Activated CD8-positive, alpha-beta memory T cell treated with anti-CD3 and anti-CD28 coated beads, Interleukin-2, amount 10 ng/mL, durations not matched to agents 7 days and 5 days (primary cell): ENCODE measurements around the gene CDC14C. TPM values are rescaled to one million over a fixed set of nuclear protein-coding genes. Genes with fewer than 3 reads are reported as not detected.

Experiments used
- ATAC-seq: fragments of 150-1000 bp; cut with Tn5 transposase; one replicate; pipeline ENCODE4 v1.10.0; 2021; ENCODE audit warnings: moderate library complexity
- CTCF ChIA-PET: fragments of 350-600 bp; sonication (Branson Sonifier 250); formaldehyde crosslinking; loops from one replicate; lab custom pipeline; 2021; ENCODE audit warnings: antibody characterized with exemption; lab: Charles Lee
- DNase-seq: peaks from one replicate; pipeline ENCODE4 v3.0.0-alpha.2; 2020
- H3K27ac Mint-ChIP-seq: one replicate; pipeline ENCODE4 v1.8.0; 2021; ENCODE audit warnings: mild to moderate bottlenecking, mixed read lengths
- H3K27me3 Mint-ChIP-seq: one replicate; pipeline ENCODE4 v1.8.0; 2021; ENCODE audit warnings: mixed read lengths
- H3K36me3 Mint-ChIP-seq: one replicate; pipeline ENCODE4 v1.8.0; 2021; ENCODE audit warnings: mild to moderate bottlenecking, mixed read lengths
- H3K4me1 Mint-ChIP-seq: one replicate; pipeline ENCODE4 v1.8.0; 2021; ENCODE audit warnings: mixed read lengths
- H3K4me3 Mint-ChIP-seq: one replicate; pipeline ENCODE4 v1.8.0; 2021; ENCODE audit warnings: mild to moderate bottlenecking, moderate library complexity, mixed read lengths
- H3K9me3 Mint-ChIP-seq: one replicate; pipeline ENCODE4 v1.8.0; 2022; ENCODE audit warnings: low read depth, mixed read lengths
- total RNA-seq, 2 experiments: library from RNA; stranded (reverse); gene quantifications; one replicate each; pipeline ENCODE4 v1.2.3, GENCODE V29; 2021

CDC14C gene
- total RNA-seq, 2 experiments from 2014 or later: not detected

- H3K9me3 Mint-ChIP-seq: peaks cover 3% of the 10 kb centered on the region
- ATAC-seq: no peak
- no peak overlapping the region for H3K27ac Mint-ChIP-seq
- CTCF ChIA-PET: no interaction called here
- H3K27me3 Mint-ChIP-seq: no peaks in the 10 kb centered on the region
- no peak overlapping the region for H3K4me3 Mint-ChIP-seq
- no peaks in the 10 kb centered on the region for H3K36me3 Mint-ChIP-seq
- DNase-seq: no peak
- no peaks in the 10 kb centered on the region for H3K4me1 Mint-ChIP-seq
Observed at GRCh38 chr7:48938539-48939295, 14.4 kb downstream of the CDC14C start.

GRCh38 chr7:48943279-48943990 is 19.1 kb downstream of the CDC14C start:
- Mint-ChIP-seq H3K27me3 (no peaks in the 10 kb centered on the region), H3K4me3 (no peak overlapping the region), H3K4me1 (no peaks in the 10 kb centered on the region), H3K9me3 (peaks cover 4% of the 10 kb centered on the region), H3K27ac (no peak overlapping the region), H3K36me3 (no peaks in the 10 kb centered on the region)
- CTCF ChIA-PET: no interaction called here
- DNase-seq (no peak), ATAC-seq (no peak)

- H3K9me3 Mint-ChIP-seq: peaks cover 2% of the 10 kb centered on the region
- no peaks in the 10 kb centered on the region for H3K4me1 Mint-ChIP-seq
- CTCF ChIA-PET: no interaction called here
- H3K36me3 Mint-ChIP-seq: no peaks in the 10 kb centered on the region
- no peak overlapping the region for H3K27ac Mint-ChIP-seq
- H3K27me3 Mint-ChIP-seq: no peaks in the 10 kb centered on the region
- DNase-seq (no peak), ATAC-seq (no peak)
- H3K4me3 Mint-ChIP-seq: no peak overlapping the region
Observed at GRCh38 chr7:48955916-48956315, 31.6 kb downstream of the CDC14C start.

GRCh38 chr7:48959676-48960075 is 35.3 kb downstream of the CDC14C start:
- H3K9me3 Mint-ChIP-seq: peaks cover 2% of the 10 kb centered on the region
- DNase-seq: no peak
- H3K4me1 Mint-ChIP-seq: no peaks in the 10 kb centered on the region
- H3K27me3 Mint-ChIP-seq: no peaks in the 10 kb centered on the region
- CTCF ChIA-PET: no interaction called here
- H3K36me3 Mint-ChIP-seq: no peaks in the 10 kb centered on the region
- ATAC-seq: no peak
- H3K4me3 Mint-ChIP-seq: no peak overlapping the region
- no peak overlapping the region for H3K27ac Mint-ChIP-seq

DNA sequence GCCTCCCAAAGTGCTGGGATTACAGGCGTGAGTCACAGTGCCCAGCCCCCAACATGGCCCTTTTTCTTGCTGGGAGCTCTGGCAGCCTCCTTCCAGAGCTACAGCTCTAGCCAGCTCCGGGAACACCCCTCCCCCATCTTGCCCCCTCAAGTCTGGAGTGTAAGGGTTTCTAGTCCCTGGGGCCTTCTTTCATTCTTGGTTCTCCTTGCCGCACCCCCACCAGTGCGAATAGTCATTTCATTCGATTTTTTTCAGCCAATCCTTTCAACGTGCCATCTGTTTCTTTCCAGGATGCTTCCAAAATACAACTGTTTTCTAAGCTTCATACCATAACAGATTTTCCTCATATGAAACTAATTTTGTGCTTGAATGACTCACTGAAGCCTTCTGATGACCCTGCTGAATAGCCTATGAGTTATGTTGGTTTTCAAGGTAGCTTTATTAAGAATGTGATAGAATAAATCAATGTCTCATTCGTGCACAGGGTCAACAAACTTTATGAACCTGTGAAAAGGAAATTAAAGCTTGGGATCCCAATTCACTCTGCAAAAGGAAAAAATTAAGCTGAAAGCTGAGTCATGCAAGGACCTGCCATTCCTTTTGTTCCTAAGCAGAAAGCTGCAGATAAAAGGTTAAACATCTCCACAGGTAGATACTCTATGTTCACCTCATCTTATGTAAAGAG is 38.6 kb downstream of the CDC14C start:
- Mint-ChIP-seq H3K27ac (no peak overlapping the region), H3K4me1 (no peaks in the 10 kb centered on the region), H3K36me3 (no peaks in the 10 kb centered on the region), H3K27me3 (no peaks in the 10 kb centered on the region), H3K4me3 (no peak overlapping the region), H3K9me3 (no peaks in the 10 kb centered on the region)
- DNase-seq: no peak
- ATAC-seq: no peak
- CTCF ChIA-PET: no interaction called here

- Mint-ChIP-seq H3K4me1 (no peaks in the 10 kb centered on the region), H3K36me3 (no peaks in the 10 kb centered on the region), H3K9me3 (no peaks in the 10 kb centered on the region), H3K4me3 (no peak overlapping the region), H3K27ac (no peak overlapping the region), H3K27me3 (no peaks in the 10 kb centered on the region)
- ATAC-seq (no peak), DNase-seq (no peak)
- CTCF ChIA-PET: no interaction called here
Observed at GRCh38 chr7:48964074-48964473, 39.7 kb downstream of the CDC14C start.

- no peak for DNase-seq
- Mint-ChIP-seq H3K36me3 (no peaks in the 10 kb centered on the region), H3K9me3 (peaks cover 5% of the 10 kb centered on the region), H3K27ac (no peak overlapping the region), H3K27me3 (no peaks in the 10 kb centered on the region), H3K4me1 (no peaks in the 10 kb centered on the region), H3K4me3 (no peak overlapping the region)
- ATAC-seq: no peak
- CTCF ChIA-PET: no interaction called here
Observed at GRCh38 chr7:48971173-48971572, 46.8 kb downstream of the CDC14C start.

DNA sequence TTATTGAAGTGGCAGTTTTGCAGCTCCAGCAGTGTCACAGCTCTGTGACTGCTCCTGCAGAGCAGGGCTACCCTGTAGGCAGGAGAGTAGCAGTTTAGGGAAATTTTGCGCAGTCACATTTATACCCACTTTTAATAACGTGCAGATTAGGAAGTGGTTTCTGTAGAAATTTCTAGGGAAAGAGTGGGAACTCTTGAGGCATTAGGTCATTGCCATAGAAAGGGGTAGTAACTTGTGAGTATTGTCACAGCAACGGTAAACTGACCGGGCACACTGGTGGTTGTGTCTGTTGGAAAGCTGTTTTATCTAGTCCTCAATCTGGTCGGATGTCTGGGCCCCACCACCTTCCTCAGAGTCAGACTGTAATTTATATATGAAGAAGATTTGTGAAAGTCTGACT is 51.9 kb downstream of the CDC14C start:
- Mint-ChIP-seq H3K9me3 (peaks cover 3% of the 10 kb centered on the region), H3K4me1 (no peaks in the 10 kb centered on the region), H3K27ac (no peak overlapping the region), H3K27me3 (no peaks in the 10 kb centered on the region), H3K4me3 (no peak overlapping the region), H3K36me3 (no peaks in the 10 kb centered on the region)
- no peak for ATAC-seq
- CTCF ChIA-PET: no interaction called here
- DNase-seq: no peak

GRCh38 chr7:48976850-48977249 is 52.5 kb downstream of the CDC14C start:
- Mint-ChIP-seq H3K9me3 (no peaks in the 10 kb centered on the region), H3K4me3 (no peak overlapping the region), H3K36me3 (no peaks in the 10 kb centered on the region), H3K4me1 (no peaks in the 10 kb centered on the region), H3K27me3 (no peaks in the 10 kb centered on the region), H3K27ac (no peak overlapping the region)
- ATAC-seq (no peak), DNase-seq (no peak)
- CTCF ChIA-PET: no interaction called here
